Activated effector memory CD4-positive, alpha-beta T cell treated with Interleukin-2 at 50 U/mL for 16 hours (primary cell): ENCODE data around the gene CXCL1.

Experiments used
- DNase-seq: peaks from one replicate; pipeline ENCODE4 v3.0.0-alpha.2; 2020

CXCL1 gene

GRCh38 chr4:73852771-73853170 lies 16.4 kb upstream of the CXCL1 start:
- no peak for DNase-seq

DNA sequence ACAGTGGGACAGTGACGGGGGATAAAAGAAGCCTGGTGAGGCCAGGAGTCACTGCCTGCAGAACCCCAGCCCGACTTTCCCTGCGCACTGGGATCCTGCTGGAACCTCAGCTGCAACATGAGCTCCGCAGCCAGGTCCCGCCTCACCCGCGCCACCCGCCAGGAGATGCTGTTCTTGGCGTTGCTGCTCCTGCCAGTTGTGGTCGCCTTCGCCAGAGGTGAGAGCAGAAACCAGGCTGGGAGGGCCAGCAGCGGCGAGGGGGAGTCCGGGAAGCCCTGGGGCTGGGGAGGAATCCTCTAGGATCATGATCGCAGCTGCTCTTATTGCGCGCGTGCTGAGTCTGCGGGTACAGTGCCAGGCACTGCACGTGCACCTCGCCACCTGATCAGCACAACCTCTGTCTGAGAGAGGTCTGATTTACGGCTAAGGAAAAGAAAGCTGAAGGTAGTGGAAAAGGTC lies 15.9 kb upstream of the CXCL1 start, which contains the start of gene PF4V1:
TSS of gene PF4V1 (plus strand) at position 51 of the 459 bp plus-strand sequence. CDS start at position 118, 67 bp downstream.
- no peak for DNase-seq

- no peak for DNase-seq
Measured at GRCh38 chr4:73853718-73854473, 15.3 kb upstream of the CXCL1 start.

DNA sequence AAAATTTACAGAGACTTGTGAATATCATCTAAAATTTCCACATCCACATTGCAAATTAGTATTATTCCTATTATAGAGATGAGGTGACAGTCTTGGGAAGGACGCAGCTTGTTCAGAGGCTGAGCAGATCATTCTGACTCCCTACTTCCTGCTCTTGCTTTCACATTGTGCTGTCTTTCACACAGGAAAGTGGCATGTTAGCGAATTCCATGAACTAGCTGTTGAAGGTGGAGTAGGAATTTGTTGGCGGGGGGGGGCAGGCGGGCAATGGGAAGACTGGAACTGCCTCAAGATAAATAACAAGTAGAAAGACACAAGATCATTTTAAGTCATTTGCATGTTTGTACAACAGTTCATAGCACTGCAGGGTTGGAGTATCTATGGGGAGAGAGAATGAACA lies 13.8 kb upstream of the CXCL1 start:
- no peak for DNase-seq

DNA sequence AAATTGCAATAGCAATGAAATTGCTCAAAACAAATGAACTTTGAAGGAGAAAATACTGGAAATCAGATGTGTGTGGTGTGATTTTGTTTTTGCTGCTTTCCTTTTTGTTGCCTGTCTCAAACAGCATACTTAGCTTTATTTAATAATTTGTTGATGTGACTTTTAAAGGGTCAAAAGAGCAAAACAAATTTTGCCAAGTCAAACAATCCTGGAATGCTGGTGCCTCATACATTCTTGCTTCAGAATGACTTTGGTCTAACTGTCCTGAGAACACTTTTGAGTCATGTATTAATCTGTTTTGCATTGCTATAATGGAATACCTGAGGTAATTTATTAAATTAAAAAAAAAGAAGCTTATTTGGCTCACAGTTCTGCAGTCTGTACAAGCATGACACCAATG lies 12.7 kb upstream of the CXCL1 start:
- no peak for DNase-seq

- no peak for DNase-seq
Measured at GRCh38 chr4:73859614-73860088, 9.5 kb upstream of the CXCL1 start.

DNA sequence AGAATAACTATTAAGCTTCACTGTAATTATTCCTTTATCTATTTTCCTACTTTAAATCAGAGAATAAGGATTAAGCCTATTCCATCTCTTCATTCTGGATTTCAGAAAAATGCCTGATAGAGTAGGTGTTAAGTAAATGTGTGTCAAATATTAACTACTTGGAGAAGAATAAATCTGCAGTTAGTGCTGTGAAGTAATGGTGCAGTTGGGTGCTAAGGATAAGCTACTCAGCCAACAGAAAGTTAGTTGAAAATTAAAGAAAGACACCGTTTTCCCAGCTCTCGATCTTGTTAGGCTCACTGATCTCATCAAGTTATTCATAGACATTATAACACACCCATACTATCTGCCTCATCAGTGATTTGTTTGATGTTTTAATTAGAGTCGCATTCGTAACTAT lies 9.0 kb upstream of the CXCL1 start:
- no peak for DNase-seq

DNA sequence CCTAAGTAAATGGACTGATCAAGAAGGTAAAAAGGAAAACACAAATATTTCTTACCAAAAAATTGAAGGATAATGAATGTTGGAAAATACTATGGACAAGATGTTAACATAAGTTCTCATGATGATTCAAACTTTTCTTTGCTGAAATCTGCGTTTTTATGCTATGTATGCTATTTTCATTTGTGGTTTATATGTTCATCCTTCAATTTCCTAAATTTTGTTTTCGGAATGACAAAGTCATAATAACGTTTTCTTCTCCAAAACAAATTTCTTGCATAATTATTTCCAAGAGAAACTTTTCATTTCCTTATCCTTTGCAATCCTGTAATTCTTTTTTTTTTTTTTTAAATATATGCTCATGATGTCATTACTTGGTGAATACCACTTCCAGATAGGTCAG lies 8.3 kb upstream of the CXCL1 start:
- DNase-seq, result no peak

DNA sequence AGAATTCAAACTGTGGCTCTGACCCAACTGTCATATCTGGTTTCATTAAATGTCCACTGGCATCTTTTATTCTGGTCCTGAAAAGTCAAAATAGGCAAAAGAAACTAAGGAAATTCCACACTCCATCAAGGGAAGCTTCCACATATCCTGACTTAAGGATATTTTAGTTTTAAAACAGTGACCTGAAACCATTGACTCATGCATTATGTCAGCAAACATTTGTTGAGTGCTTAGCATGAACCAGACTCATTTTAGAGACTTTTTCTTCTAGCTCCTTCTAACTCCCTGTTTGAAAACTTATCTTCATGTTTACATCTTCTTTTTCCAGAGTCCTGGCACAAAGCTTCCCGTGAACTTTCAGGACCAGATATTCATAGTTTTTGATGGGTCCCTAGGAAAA lies 6.9 kb upstream of the CXCL1 start:
- DNase-seq, result no peak

GRCh38 chr4:73864365-73864764 lies 4.8 kb upstream of the CXCL1 start:
- no peak for DNase-seq

DNA sequence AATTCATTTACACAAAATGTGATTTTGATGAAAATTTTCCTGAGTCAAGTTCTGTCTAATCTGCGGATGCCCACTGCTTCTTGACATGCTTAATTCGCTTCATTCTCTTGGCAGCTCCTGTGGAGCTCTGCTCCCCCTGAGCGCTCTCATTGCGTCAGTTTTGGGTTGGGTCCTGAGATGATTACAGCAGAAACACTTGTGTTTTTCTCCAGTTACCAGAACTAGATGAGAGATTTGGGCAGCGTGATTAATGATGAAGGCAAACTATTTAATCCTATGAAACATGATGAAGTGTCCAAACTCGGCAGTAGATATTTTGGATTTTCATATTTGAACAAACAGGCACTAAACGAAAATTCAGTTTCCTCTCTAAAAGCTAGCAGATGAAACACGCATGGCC lies 4.2 kb upstream of the CXCL1 start:
- no peak for DNase-seq

DNA sequence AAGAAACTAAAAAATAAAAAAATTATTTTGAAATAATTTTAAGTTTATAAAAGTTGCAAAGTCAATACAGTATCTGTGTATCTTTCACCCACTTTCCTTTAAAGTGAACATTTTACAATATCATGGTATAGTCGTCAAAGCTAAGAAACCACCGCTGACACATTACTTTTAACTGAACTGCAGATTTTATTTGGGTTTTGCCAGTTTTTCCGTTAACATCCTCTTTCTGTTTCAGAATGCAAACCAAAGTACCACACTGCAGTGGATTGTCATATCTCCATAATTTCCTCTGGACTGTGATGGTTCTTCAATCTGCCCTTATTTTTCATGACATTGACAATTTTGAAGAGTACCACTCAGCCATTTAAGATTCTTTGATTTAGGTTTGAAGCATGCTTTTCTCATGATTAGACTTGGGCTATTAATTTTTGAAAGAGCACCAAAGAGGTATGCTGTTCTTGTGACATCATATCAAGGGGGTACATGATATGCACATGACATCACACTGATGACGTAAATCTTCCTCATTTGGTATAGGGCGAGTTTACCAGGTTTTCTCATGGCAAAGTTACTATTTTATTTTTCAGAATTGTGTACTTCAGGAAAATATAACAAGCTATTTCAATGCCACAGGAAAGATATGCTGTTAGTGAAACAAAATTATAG lies 3.6 kb upstream of the CXCL1 start:
- DNase-seq, result no peak

DNA sequence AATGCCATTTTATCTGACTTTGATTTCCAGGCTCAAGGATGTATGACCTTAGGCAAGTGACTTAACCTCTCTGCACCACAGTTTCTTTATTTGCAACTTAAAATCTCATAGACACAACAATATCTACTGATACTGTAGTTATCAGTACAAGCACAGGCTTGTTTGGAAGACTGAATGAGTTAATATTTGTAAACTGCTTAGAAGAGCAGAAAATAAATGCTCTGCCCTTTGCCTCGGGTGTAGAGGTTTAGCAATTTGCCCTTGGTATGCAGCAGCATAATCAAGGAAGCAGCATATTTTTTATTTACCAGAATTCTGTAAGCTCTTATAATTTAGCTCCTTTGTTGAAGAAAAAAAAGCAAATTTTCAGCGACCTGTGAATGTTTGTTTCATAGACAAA lies 2.9 kb upstream of the CXCL1 start:
- no peak for DNase-seq

GRCh38 chr4:73867783-73868182 lies 1.4 kb upstream of the CXCL1 start:
- no peak for DNase-seq

GRCh38 chr4:73868206-73869129 lies 725 bp upstream of the CXCL1 start:
- no peak for DNase-seq

- no peak for DNase-seq
Measured at GRCh38 chr4:73870260-73870659, 1.1 kb downstream of the CXCL1 start.

- no peak for DNase-seq
Measured at GRCh38 chr4:73870768-73871167, 1.6 kb downstream of the CXCL1 start.

DNA sequence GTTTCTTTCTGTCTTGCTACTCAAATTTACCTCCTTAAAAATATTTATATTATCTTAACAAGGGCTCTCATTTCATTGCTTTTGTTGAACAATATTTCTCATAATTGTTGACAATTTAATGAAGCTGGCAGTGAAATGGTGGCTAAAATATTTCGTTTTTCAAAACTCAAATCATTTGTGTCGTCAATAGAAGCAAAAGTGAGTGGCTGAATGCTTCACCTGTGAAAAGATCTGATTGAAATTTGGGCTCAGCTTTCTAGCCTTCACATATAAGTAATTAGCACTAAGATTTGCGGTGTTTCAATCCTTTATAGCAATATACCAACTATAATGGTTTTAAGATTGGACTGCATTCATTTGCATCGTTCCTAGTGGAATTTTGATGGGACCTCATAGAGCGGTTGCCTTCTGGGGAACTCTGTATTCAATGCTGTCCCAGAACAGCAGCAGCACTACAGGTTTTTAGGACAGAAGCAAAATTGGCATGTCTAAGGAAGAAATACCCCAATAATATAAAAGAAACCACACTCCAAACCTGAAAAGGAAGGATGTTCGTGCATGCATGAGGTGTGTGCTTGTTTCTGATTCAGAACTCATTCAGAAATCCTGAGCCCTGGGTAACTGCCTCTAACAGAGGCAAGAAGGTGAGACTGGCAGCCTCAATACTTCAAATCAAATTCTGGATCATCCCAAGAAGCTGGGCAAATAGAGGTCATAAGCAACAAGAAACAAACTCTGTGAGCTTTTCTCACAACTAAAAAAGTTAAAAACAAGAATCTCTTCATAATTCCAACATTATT lies 2.5 kb downstream of the CXCL1 start:
- no peak for DNase-seq

GRCh38 chr4:73872316-73873108 lies 3.3 kb downstream of the CXCL1 start:
- DNase-seq, result no peak

- no peak for DNase-seq
Measured at GRCh38 chr4:73874386-73874785, 5.2 kb downstream of the CXCL1 start.

DNA sequence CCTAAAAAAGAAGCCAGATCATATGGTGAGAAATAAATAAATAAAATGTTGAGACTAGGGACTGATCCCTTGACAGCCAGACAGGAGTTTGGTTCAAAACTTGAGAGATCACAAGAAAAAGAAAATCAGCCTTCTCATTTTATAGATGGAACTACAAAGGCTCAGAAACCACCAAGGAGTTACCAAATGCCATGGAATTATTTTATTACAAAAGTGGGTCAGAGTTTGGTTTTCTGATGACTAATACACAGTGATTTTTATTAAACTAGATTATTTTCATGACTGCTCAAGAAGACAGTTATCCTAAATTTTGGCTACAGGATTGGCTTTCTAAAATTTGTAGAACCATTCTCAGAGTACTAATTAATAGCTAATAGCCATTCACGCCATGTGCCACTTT lies 6.2 kb downstream of the CXCL1 start:
- no peak for DNase-seq

GRCh38 chr4:73883306-73883705 lies 14.1 kb downstream of the CXCL1 start:
- DNase-seq, result no peak
